ENCODE data around the gene TNFSF12. TPM values are rescaled to one million over a fixed set of nuclear protein-coding genes. Genes with fewer than 3 reads are reported as not detected.

The TNFSF12 gene
- total and polyA plus RNA-seq, 7 donors: 10.2 to 23.4 (median 14.4) TPM

DNA sequence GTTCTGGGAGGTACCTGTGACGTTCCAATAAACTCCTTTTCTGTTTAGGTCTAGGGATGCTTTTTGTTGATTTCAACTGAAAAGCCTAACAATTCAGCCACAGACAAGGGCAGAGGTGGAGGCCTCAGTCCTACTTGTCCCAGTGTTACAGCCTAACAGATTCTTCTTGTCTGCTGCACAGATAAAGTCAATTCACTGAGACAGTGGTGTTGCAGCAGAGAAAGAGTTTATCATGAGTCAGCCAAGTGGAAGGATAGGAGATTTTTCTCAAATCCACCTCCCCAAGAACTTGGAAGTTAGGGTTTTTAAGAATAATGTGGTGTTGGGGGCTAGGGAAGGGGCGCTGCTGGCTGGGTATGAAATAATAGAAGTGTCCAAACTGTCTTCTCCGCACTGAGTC lies 10.8 kb upstream of the TNFSF12 start:
- WGBS, 3 donors: 72 to 89% (median 81%) methylated on average over 3 of the region's 3 CpGs

GRCh38 chr17:7538891-7539545 lies 9.8 kb upstream of the TNFSF12 start:
- 63 to 71% (median 69%) methylated on average over 11 of the region's 11 CpGs for WGBS, 3 donors
- intact Hi-C loops (cut with DNase I): no loop called here
- DNase-seq: no peak
- H3K36me3 ChIP-seq (ENCODE audit: insufficient read depth in 1 of 2, low read depth in 1 of 2): no peaks in the 10 kb centered on the region
- no peaks in the 10 kb centered on the region for H3K4me1 ChIP-seq
- H3K9me3 ChIP-seq: no peaks in the 10 kb centered on the region
- no peak overlapping the region for H3K27ac ChIP-seq
- TF ChIP-seq CTCF (IDR thresholded peaks at IDR 0.05): no peak
- no peak for ATAC-seq
- H3K4me3 ChIP-seq: no peak overlapping the region
- no peaks in the 10 kb centered on the region for H3K27me3 ChIP-seq (ENCODE audit: insufficient read depth in 3 of 3, low read length in 2 of 3)

More for the DNA sequence above, 10.8 kb upstream of the TNFSF12 start:
- Histone ChIP-seq H3K4me1 (no peaks in the 10 kb centered on the region), H3K36me3 (ENCODE audit: insufficient read depth in 1 of 2, low read depth in 1 of 2) (no peaks in the 10 kb centered on the region), H3K4me3 (no peak overlapping the region), H3K9me3 (no peaks in the 10 kb centered on the region), H3K27me3 (ENCODE audit: insufficient read depth in 3 of 3, low read length in 2 of 3) (no peaks in the 10 kb centered on the region), H3K27ac (no peak overlapping the region)
- intact Hi-C loops (cut with DNase I): no loop called here
- DNase-seq (no peak), ATAC-seq (no peak)
- no peak for TF ChIP-seq CTCF (IDR thresholded peaks at IDR 0.05)

GRCh38 chr17:7541074-7541621 lies 7.7 kb upstream of the TNFSF12 start:
- Histone ChIP-seq H3K27ac (no peak overlapping the region), H3K4me1 (no peaks in the 10 kb centered on the region), H3K9me3 (no peaks in the 10 kb centered on the region), H3K4me3 (no peak overlapping the region), H3K27me3 (ENCODE audit: insufficient read depth in 3 of 3, low read length in 2 of 3) (no peaks in the 10 kb centered on the region), H3K36me3 (ENCODE audit: insufficient read depth in 1 of 2, low read depth in 1 of 2) (no peaks in the 10 kb centered on the region)
- TF ChIP-seq CTCF (IDR thresholded peaks at IDR 0.05): no peak
- DNase-seq: no peak
- 90 to 94% (median 94%) methylated on average over 9 of the region's 9 CpGs for WGBS, 3 donors
- no peak for ATAC-seq
- intact Hi-C loops (cut with DNase I): no loop called here

GRCh38 chr17:7544911-7545310 lies 3.9 kb upstream of the TNFSF12 start:
- 49 to 60% (median 54%) methylated on average over 6 of the region's 6 CpGs for WGBS, 3 donors
- ATAC-seq: no peak
- intact Hi-C loops (cut with DNase I): no loop called here
- Histone ChIP-seq H3K9me3 (no peaks in the 10 kb centered on the region), H3K36me3 (ENCODE audit: insufficient read depth in 1 of 2, low read depth in 1 of 2) (no peaks in the 10 kb centered on the region), H3K4me1 (no peaks in the 10 kb centered on the region), H3K27me3 (ENCODE audit: insufficient read depth in 3 of 3, low read length in 2 of 3) (no peaks in the 10 kb centered on the region), H3K4me3 (no peak overlapping the region), H3K27ac (no peak overlapping the region)
- DNase-seq: no peak
- no peak for TF ChIP-seq CTCF (IDR thresholded peaks at IDR 0.05)

All from psoas muscle (tissue), 8 donors.